Amniotic stem cell (primary cell): ENCODE measurements around the gene LILRA2.
"Not testable (repeated sequence)": the region's sequence is repeated elsewhere in the genome, so short reads cannot be mapped to it uniquely, and the experiment has no call there.

Experiments used
- DNase-seq: peaks from one replicate; lab custom pipeline; 2025; lab: John Stamatoyannopoulos, UW

Gene LILRA2

DNA sequence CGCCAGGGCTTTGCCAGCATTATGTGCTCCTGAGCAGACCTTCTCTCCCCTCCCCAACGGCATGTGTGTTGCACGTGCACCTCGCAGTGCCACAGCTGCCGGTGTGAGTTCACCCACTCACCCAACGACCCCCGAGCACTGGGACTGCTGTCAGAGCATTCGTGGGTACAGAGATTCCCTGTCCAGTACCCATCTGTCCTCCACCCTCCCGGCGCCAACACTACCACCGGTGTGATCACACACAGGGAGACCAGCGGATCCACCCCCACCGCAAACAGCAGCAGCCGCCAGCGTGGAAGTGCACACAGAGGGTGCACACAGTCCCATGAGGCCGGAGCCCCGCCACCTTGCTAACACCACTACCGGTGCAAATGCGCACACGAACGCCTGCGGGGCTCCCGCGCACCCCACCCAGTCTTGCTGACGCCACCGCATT, 35.8 kb downstream of the LILRA2 start:
- DNase-seq = no peak

DNA sequence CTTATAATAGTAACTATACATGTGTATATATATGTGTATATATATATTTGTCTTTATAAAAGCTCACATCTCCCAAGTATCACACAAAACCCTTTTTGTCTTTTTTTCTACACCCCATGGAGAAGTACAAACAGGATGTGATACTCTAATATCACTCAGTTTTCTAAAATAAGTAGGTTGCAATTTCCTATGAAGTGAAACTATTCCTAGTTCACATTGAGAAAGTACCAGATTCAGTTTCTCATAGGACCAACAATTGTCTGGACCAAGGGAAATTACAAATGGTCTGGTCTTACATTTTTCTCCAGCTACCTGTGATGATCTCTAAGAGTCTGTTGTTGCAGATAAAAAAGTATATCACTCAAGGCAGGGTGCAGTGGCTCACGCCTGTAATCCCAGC, 38.8 kb downstream of the LILRA2 start:
- DNase-seq = no peak

DNA sequence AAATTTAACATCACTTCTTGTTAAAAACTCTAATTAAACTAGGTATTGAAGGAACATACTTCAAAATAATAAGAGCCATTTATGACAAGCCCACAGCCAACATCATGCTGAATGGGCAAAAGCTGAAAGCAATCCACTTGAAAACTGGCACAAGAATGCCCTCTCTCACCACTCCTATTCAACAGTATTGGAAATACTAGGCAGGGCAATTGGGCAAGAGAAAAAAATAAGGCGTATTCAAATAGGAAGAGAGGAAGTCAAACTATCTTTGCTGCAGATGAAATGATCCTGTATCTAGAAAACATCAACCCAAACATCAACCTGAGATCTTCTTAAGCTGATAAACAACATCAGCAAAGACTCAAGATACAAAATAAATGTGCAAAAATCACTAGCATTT, 41.1 kb downstream of the LILRA2 start:
- DNase-seq = no peak

DNA sequence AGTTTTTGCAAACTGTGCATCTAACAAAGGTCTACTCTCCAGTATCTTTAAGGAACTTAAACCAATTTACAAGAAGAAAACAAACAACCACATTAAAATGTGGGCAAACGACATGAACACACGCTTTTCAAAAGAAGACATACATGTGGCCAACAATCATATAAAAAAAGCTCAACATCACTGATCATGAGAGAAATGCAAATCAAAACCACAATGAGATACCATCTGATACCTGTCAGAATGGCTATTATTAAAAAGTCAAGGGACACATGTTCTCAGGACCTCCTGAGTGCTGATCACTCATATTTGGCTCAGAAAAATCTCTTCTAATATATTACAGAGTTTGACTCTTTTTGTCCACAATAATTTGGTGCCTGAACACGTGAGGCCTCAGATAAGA, 42.5 kb downstream of the LILRA2 start:
- DNase-seq = no peak

DNA sequence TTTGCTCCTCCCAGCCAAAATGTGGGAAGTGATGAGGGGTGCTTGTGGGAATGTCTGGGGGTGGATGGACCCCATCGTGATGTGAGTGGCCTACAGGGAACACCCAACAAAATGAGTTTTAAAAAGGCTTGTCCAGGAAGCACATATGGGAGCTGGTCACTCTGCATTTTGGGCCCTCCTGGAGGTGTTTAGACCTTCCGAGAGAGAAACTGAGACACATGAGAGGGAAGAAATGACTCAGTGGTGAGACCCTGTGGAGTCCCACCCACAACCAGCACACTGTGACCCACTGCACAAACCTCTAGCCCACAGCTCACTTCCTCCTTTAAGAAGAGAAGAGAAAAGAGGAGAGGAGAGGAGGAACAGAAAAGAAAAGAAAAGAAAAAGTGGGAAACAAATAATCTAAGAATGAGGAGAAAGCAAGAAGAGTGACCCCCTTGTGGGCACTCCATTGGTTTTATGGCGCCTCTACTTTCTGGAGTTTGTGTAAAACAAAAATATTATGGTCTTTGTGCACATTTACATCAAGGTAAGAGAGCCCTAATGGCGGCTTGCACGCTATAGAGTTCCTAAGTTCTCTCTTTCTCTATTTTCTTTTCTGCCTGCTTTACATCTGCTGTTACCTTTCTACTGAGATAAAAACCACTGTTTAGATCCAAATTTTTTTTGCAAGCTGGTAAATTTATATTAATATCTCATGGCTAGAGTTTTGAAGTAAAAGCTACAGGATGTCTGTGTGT, 43.4 kb downstream of the LILRA2 start:
- no peak for DNase-seq

DNA sequence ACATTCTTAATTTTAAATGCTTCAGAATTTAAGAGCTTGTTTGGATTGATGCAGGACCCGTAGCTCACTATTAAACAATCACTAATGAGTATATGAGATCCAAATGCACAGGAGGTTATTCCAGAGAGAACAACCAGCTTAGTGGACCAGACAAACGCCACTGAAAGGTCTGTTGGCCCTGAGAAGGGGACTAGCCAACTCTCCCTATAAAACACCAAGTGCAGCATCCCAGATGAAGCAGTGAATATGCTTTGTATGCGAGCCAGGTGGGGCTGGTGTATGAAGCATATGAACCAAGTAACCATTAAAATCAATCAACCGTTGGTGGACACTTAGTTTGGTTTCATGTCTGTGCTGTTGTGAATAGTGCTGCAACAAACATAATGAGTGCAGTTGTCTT, 46.9 kb downstream of the LILRA2 start:
- no peak for DNase-seq

DNA sequence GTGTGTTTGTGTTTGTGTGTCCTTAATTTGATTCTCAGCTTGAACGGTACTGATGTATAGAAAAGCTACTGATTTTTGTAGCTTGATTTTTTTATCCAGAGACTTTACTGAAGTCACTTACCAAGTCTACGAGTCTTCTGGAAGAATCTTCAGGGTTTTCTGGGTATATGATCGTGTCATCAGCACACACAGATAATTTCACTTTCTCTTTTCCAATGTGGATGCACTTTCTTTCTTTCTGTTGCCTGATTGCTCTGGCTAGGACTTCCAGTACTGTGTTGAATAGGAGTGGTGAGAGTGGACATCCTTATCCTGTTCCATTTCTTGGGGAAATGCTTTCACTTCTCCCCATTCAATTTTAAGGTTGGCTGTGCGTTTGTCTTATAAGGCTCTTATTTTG, 48.8 kb downstream of the LILRA2 start:
- DNase-seq = no peak

DNA sequence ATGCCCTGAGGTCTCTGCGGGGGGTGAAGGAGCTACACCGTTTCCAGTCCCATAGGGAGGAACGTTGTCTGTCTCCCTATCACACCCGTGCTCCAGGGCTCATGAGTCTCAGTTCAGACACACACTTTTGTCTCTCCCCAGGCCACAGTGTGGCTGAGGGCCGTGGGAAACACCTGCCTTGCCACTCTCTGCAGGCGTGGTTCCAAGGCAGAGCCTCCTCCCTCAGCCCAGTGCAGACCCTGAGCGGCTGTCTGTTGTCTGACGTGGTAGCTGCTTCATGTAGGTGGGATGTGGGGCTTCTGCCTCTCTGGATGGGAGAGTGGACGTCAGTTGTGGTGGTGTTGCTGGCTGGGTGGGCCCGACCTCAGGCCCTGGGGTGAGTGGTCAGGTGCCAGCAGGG, 50.6 kb downstream of the LILRA2 start:
- DNase-seq = not testable (repeated sequence)

DNA sequence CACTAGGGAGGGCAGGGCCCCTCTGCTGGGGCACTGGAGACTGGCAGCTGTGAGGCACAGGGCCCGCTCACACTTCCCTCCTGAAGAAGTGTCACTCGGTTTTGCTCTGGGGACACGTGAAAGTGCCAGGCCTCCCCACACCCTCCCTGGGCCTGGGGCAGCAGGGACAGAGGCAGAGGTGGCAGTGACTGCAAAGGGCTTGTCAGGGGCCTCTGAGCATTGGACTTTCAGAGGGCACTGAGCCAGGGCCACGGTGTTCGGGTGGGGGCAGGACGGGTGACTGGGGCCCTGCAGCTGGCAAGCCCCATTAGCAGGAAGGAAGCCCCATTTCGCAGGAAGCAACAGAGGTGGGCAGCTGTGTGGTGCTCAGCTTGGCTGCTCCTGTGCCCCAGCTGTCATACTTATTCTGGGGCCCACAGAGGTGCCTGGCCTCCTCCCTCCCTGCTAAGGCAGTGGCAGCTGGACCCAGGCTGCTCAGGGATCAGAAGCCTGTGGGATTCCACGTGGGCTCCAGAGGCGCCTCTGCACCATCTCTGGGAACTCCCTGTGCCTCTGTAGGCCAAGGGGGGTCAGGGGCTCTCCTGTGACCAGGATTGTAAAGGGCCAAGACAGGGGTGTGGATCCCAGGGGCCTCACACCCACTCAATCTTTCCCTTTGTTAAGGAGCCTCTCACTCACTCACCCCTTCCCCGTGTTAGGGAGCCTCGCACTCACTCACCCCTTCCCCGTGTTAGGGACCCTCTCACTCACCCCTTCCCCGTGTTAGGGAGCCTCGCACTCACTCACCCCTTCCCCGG, 51.5 kb downstream of the LILRA2 start:
- DNase-seq = not testable (repeated sequence)

DNA sequence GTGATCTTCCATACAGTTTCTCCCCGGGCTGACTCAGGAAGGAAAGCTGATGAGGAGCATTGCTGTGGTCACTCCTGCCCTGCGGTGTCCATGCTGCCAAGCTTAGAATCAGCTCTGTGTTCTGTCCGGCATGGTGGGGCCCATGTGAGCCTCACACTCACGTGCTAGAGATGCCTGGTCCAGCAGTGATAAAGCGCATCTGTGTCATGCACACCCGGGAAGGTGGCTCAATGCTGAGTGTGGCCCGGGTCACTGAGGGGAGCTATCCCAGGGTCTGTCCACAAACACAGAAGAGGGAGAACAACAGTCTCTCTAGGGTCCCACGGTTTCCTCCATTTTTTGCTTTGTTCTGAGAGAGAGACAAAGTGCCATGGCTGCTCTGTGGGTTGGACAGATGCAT, 53.2 kb downstream of the LILRA2 start:
- no peak for DNase-seq

DNA sequence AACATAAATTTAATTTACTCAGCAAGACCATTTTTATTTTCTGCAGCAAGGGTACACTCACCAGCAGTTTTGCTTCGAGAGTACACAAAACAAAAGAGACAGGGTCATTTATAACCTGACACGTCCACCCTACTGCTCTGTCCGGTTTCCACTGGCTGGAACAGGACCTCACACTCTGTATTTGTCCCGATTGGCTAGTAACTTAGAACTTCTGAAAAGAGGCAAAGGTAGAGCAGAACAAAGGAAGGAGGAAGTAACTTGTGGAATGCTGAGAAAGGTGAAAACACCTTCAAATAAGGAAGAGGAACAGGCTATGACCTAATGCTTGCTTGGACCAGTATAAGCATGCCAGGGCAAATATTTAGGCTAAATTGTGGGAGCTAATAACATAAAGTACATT, 54.3 kb downstream of the LILRA2 start:
- not testable (repeated sequence) for DNase-seq

DNA sequence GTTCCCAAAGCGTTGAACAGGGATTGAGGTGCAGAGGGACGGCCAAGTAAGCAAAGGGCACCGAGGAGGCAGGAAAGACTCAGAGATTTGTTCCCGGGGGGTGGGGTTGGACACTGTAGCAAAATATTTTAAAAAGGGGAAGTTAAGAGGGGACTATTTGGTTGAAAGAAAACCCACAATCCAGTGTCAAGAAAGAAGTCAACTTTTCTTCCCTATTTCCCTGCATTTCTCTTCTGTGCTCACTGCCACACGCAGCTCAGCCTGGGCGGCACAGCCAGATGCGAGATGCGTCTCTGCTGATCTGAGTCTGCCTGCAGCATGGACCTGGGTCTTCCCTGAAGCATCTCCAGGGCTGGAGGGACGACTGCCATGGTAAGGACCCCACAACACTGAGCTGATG, 56.7 kb downstream of the LILRA2 start, which contains the start of gene LILRB1:
TSS of gene LILRB1 (plus strand) at position 223 of the 400 bp plus-strand sequence. CDS start 590 bp downstream, outside the sequence.
- DNase-seq = not testable (repeated sequence)

DNA sequence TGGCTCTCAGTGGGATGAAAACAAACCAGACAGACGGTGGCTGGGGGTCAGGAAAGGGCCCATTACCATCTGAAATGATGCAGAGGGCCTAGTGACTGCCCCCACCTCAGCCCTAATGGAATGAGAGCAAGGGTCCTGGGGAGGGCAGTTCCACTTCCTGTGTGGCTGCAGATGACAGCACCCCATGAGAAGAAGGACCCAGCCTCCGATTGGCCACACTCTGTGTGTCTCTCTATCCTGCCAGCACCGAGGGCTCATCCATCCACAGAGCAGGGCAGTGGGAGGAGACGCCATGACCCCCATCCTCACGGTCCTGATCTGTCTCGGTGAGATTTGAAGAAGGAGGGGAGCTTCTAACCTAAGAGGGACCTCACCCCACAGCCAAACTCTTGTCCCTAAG, 57.2 kb downstream of the LILRA2 start:
- no peak for DNase-seq

DNA sequence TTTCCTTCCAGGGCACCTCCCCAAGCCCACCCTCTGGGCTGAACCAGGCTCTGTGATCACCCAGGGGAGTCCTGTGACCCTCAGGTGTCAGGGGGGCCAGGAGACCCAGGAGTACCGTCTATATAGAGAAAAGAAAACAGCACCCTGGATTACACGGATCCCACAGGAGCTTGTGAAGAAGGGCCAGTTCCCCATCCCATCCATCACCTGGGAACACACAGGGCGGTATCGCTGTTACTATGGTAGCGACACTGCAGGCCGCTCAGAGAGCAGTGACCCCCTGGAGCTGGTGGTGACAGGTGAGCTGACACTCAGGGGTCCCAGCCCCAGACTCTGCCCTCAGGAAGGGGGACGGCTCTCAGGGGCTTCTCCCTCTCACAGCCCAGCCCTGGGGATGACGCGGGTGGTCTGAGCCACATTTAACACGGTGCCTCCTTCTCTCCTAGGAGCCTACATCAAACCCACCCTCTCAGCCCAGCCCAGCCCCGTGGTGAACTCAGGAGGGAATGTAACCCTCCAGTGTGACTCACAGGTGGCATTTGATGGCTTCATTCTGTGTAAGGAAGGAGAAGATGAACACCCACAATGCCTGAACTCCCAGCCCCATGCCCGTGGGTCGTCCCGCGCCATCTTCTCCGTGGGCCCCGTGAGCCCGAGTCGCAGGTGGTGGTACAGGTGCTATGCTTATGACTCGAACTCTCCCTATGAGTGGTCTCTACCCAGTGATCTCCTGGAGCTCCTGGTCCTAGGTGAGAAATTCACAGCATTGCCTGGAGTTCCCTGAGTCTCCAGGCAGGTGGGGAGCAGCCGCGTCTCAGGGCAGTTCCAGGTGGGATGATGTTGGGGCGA, 58.1 kb downstream of the LILRA2 start:
- DNase-seq = not testable (repeated sequence)

DNA sequence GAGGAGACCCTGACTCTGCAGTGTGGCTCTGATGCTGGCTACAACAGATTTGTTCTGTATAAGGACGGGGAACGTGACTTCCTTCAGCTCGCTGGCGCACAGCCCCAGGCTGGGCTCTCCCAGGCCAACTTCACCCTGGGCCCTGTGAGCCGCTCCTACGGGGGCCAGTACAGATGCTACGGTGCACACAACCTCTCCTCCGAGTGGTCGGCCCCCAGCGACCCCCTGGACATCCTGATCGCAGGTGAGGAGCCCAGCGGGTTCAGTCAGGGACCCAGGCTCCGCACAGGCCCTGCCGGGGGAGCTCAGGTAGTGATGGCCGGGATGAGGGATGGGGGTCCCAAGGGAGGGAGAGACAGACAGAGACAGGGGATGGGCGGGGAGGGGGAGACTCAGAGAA, 58.9 kb downstream of the LILRA2 start:
- not testable (repeated sequence) for DNase-seq

DNA sequence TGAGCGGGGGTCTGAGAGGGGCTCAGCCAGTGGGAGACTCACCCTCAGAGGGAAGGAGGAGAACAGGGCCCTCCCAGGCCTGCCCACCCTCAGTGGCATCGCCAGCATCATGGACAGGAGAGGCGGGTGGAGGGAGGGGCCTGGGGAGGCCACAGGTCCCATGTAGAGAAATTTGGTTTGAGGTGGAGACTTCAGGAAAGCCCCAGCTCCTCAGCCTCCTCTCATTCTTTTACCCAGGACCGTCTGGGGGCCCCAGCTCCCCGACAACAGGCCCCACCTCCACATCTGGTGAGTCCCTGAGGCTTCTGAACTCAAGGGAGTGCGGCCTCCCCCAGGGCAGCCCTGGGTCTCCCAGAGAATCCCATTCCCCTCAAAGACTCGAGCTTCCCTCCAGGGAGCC, 59.8 kb downstream of the LILRA2 start:
- no peak for DNase-seq

DNA sequence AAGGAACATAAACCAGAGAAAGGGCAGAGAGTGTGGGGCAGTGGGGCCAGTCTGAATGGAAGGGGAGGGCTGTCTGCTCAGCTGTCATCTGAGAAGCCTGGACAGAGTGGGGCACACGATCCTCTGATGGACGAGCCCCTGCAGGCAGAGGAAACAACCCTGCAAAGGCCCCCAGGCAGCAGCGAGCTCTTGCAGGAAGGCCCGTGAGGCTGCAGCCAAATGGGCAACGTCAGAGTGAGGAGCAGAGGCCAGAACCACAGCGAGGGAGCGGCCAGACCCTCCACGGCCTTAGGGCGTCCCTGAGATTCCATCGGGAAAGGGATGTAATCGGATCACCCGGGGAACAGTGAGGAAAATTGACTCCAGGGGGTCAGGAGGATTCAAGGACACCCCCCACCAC, 62.5 kb downstream of the LILRA2 start:
- not testable (repeated sequence) for DNase-seq

DNA sequence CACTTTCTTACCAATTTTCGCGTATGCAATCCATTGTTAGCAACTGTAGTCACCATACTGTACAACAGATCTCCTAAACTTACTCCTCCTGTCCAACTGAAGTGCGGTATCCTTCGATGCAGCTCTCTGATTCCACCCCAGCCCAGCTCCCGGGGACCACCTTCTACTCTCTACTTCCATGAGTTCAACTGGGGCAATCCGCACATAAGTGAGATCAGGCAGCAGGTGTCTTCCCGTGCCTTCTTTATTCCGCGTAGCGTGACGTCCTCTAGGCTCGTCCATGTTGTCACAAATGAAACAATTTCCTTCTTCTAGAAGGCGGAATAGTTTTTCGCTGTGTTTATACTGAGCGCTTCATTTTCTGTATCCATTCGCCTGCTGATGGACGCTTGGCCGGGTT, 65.1 kb downstream of the LILRA2 start:
- no peak for DNase-seq
